GF-D8 (cell line): Measurements from ENCODE around the gene ADORA1.

Source experiments
- DNase-seq: peaks from one replicate; lab custom pipeline; 2025; lab: John Stamatoyannopoulos, UW

Gene ADORA1

DNA sequence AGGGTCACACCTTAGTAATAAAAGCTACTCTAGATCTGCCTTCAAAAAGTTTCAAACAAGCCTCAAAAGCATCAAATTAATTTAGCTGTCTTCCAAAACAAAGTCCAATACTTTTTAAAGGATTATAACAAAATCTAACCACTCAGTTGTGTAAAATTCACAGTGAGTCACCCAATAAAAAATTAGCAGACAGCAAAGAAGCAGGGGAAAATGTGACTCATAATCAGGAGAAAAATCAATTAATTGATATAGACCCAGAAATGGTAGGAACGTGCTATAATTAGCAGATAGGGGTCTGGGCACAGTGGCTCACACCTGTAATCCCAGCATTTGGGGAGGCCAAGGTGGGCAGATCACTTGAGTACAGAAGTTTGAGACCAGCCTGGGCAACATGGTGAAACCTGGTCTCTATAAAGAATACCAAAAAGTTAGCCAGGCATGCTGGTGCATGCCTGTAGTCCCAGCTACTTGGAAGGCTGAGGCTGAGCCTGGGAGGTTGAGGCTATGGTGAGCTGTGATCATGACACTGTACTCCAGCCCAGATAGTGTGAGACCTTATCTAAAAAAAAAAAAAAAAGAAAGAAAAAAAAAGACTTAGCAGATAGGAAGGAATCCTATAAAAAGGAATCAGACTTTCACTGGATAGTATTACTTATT lies 33.6 kb upstream of the ADORA1 start:
- DNase-seq = no peak

DNA sequence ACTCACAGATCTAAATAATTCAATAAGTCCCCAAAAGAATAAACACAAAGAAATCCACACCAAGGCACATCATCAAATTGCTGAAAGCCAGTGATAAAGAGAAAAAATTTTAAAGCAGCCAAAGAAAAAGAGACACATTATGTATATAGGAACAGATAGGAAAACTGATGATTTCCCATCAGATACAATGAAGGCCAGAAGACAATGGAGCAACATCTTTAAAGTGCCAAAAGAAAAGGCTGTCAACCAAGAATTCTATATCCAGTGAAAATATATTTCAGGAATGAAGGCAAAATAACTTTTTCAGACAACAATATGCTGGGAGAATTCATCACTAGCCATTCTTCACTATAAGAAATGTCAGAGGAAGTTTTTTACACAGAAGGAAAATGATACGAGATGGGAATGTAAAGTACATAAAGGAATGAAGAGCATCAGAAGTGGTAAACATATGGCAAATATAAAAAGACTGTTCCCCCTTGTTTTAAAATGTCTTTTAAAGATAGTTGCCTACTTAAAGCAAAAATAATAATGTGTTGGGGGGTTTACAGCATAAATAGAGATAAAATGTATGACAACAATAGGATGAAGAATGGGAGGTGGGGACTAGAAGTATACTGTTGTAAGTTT lies 32.4 kb upstream of the ADORA1 start:
- DNase-seq = no peak

DNA sequence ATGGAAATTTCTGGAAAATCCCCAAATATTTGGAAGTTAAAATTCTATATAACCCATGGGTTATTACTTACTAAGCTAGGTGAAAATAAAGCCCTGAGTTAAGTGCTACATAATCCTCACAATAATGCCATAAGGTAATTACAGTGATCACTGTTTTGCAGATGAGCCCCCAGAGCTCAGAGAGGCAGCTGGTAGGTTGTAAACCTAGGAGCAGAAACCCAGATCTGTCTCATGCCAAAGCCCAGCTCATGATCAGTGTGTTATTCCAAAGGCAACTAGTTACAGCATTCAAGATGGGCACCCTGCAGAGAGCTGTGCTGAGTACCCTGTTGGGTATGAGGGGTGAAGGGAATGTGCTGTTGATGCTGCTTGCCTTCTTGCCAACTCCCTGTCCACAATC lies 31.0 kb upstream of the ADORA1 start:
- DNase-seq = no peak

DNA sequence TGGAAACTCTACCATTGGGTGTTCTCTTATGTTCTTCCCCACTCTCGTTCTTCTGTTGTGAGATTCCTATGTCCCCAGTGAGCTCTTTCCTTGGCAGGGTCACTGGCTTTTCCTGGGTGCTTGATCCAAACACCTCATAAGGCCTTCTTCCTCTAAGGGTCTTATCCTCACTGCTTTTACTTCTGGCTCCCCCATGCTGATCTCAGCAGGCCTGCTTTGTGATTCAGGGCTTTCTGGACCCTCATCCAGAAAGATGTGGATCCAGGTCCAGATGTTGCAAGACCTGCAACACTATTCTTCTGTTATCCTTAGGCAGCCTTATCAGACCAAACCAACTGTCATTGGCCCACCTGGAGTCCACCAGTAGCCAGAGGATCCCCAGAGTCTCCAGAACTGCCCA lies 30.5 kb upstream of the ADORA1 start:
- no peak for DNase-seq

DNA sequence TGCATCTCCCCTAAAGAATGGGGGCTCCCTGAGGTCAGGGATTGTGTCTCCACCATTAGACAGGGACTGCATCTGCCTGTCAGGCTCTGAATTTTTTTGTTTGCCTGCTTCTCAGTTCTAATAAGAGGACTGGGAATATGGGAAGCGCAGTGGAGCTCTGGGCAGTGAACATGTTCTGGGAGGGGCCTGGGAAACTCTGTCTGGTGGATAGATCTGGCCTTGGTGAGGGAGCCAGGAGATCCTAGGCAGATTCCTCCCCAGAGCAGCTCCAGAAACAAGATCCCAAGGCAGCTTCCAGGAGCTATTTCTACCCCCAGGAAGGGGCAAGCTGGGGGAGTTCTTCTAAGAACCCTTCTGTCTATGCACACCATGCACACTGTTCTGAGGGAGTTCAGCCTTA lies 29.1 kb upstream of the ADORA1 start:
- no peak for DNase-seq

DNA sequence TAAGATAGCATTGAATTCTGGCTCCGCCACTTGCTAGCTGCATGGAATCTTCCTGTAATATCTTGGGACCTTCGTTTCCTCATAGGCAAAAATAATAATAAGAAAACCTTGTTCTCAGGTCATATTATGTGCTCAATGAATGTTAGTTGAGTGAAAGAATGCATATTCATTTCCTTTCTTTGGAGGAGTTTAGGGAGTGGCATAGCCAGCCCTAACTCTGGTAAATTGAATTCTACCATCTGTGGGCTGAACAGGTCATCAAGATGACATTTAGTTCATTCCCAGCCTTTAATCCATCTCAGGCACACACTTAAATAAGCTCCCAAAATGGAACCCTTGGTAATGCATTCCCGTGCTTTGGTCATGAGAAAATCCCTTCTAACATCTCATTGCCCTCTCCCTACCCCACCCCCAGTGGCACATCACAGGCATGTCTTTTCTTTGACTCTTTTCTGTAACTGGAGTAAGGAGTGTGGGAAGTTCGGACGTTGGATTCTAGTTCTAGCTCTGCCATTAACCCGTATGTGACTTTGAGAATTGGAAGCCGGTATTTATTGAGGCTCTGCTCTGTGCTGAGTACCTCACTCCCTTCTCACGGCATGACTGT lies 28.5 kb upstream of the ADORA1 start:
- DNase-seq = no peak

DNA sequence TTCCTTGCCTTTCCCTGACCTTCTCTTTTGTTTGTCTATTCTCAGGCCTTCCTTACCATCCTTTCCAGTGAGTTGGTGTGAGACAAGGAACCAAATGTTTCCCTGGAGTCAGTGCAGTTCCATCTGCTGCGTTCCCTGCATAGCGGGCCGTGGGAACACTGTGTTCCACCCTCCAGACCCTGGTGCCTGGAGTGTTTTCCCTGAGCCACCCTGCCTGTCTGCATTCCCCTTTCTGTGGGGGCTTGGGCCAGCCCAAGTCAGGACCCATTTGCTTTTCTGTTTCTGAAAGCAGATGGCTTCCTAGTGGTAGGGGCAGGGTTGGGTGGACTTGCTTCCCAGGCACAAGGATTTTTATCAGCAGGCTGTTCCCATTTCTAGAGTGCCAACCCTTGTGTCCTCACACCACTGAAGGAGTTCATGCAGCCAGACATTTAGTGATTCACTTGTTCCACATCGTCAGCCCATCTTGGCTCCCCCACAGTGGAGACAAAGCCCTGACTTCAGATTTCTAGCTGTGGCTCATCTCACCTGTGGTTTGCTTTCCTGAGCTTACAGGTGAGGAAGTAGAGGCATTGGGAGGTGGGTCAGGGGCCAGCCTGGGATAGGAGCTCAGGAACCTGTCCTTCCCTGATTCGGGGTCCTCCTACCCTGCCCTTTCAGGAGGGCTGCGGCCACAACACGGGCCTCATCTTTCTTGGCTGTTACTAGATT lies 27.6 kb upstream of the ADORA1 start:
- DNase-seq = no peak

DNA sequence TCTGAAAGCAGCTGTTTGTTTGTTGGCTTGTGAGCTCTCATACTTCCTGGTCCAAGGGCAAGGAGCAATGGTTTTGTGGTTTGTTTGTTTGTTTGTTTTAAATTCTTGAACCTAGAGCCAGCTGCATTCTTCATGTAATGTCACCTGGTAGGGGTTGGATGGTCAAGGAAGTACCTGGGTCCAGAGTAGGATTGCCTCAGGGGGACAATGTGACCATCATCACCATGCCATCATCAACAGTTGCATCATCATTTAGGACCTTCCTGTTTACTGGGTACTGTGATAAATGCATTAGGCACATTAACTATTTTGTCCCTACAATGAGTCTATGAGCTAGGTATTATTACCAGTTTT lies 27.0 kb upstream of the ADORA1 start:
- DNase-seq = no peak

DNA sequence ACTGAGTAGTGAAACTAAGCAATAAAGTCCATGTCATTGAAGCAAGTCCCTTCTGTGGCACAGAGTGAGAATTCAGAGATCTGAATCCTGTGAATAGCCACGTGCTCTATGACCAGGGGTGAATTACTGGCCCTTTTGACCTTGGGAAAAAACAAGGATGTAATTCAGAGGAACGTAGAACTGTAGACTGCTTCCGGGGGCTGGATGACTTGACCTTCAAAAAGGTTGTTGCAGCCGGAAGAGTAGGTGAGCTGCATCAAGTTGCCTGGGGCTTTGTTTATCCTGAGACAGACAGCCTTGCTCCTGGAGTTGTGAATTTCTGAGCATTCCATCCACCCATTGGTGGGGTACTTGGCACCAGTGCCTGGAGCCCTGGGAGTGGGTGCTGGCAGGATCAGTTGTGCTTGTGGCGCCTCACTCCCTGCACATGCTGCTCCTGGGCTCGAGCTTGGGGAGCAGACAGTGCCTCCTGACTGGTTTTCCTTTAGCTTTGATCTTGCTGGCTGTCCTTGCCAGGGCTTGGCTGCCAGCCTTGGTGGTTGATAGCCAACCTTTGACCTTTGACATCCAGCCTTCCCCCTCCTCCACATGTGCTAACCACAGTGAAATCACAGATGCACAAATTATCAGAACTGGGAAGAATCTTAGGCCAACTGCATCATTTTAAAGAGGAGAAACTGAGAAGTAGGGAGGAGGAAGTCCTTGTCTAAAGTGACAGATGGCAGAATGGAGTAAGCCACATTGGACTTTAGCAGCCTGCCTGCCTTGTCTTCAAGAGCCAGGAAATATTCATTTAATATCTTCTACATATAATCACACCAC lies 25.5 kb upstream of the ADORA1 start:
- no peak for DNase-seq

DNA sequence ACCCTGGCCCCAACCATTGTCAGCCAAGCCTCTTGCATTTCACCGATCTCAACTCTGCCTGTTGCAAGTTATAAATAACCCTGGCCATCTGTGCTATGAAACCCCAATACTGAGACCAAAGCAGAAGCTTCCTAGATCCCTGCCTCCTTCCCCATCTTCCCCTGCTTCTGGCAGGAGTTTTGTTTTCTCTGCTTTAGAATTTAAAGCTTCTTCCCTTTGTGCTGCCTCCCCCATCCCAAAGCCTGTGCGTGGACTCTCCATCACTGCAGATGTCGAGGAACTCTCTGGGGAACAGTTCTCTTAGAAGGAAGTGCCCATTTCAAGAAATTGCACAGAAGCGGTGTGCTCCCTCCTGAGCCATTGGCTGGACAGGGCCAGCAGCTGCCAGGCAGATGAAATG lies 24.3 kb upstream of the ADORA1 start:
- no peak for DNase-seq

DNA sequence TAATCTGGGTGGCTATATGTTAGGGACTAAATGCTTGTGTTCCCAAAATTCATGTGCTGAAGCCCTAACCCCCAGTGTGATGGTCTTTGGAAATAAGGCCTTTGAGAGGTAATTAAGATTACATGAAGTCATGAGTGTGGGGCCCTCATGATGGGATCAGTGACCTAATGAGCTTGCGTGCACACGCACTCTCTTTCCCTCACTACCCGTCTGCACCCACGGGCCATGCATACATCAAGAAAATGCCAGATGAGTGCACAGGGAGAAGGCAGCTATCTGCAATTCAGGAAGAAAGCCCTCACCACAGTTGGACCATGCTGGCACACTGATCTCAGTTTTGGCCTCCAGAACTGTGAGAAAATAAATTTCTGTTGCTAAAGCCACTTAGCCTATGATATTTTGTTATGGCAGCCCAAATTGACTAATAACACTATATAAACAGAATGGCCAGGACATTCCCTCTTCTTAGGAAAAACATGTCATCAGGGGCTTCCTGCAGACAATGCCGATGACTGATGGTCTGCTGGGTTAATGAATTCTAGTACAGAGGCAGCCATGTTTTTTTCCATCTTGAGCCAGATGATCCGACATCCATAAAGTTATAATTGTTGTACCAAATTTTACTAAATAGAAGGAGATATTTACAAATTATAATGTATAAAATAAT lies 23.6 kb upstream of the ADORA1 start:
- no peak for DNase-seq

DNA sequence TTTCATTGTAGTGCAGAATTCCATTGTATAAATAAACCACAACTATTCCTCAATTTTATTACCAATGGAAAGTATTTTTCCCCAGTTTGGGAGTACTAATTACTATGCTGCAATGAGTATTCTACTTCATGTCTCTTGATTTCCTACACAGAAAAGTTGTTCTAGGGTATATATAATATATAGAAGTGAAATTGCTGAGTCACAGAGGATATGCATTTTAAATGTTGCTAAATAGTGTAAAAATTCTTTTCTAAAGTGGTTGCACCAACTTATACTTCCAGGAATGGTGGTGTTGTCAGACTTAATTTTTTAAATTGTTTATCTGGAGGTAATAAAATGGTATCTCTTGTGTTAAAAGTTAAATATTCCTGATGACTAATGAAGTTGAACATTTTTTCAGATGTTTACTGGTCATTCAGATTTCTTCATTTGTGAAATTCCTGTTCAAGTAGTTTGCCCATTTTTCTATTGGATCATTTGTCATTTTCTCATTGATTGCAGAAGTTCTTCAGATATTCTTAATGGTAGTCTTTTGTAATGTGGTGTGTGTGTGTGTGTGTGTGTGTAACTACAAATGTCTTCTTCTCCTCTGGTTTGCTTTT lies 22.6 kb upstream of the ADORA1 start:
- no peak for DNase-seq

DNA sequence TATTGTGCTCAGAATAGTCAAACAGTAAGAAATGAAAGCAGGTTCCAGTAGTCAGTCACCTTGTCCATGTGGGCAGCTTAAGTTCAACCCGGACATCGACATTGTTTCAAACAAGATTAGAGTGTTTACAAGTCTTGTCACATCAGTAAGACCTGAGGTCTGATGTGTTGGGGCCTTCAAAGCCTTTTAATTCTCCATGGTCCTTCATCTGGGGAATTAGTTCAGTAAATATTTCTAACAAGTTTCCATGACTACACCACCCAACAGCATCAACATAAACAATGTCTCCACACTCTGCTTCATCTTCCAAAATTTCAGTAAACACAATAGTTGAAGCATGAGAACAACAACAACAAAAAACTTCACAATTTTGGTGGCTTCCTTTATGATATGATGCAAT lies 15.1 kb upstream of the ADORA1 start:
- DNase-seq = no peak

DNA sequence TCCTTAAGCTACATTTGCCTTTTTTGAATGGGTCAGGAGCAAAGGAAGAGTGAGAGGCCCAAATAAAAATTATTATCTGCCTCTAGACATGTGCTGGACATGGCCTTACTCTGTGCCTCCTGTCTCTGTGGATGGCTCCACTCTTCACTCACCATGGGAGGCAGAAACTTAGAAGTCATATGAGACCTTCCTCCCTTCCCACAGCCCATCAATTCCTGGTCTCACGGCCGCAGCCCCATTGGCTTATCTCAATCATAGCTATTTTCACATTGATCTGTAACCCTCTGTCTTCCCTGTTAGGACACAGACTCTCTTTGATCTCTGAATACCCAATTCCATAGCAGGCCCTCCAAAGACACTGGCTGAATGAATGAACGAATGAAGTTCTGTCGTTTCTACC lies 14.2 kb upstream of the ADORA1 start:
- no peak for DNase-seq

DNA sequence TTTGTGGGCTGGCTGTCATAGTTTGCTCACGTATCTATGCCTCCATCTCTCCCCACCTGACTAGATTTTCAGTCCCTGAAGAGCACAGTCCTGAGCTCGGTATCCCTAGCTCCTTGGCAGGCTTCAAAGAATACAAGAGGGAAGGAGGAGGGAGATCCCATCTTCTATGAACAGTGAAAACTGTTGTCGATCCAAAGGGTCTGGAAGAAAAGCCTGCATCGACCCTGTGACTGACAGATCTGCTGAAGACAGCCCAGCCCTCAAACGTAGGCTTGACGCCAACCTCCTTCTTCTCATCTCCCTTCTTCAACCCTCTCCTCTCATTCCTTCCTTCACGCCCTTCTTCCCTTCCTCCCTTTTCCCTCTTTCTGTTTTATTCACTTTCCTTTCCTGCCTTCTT lies 13.3 kb upstream of the ADORA1 start:
- DNase-seq = no peak

DNA sequence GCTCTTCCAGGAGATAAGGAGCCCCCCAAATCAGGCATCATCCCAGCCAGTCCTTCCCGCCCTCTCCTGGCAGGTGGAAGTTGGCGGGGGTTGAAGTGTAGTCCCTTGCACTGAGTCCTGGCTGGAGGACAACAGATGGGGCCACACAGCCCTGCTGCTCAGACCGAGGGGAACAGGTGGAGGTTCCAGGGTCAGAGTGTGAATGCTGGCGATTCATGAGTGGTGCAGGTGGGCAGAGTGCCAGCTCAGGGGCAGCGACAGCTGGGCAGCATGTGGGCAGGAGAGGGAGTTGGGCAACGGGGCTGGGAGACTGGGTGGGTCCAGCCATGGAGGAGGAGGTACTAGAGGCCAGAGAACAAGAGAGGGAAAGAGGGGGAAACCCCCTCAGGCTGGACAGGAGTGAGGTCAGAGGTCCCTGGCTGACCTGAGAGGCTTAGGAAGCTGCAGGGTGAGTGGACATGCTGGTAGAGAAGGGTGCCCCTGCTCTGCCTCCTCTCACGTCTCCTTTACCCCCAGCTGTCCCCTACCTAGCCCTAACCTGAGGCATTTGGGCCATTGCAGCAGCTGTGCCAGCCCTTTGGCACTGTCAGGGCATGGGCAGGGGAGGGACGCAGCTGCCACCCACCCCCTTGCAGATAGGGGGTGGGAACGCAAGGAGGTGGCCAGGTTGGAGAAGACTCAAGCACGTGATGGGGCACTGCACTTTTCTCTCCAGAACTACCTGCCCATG lies 11.3 kb upstream of the ADORA1 start:
- DNase-seq = no peak

DNA sequence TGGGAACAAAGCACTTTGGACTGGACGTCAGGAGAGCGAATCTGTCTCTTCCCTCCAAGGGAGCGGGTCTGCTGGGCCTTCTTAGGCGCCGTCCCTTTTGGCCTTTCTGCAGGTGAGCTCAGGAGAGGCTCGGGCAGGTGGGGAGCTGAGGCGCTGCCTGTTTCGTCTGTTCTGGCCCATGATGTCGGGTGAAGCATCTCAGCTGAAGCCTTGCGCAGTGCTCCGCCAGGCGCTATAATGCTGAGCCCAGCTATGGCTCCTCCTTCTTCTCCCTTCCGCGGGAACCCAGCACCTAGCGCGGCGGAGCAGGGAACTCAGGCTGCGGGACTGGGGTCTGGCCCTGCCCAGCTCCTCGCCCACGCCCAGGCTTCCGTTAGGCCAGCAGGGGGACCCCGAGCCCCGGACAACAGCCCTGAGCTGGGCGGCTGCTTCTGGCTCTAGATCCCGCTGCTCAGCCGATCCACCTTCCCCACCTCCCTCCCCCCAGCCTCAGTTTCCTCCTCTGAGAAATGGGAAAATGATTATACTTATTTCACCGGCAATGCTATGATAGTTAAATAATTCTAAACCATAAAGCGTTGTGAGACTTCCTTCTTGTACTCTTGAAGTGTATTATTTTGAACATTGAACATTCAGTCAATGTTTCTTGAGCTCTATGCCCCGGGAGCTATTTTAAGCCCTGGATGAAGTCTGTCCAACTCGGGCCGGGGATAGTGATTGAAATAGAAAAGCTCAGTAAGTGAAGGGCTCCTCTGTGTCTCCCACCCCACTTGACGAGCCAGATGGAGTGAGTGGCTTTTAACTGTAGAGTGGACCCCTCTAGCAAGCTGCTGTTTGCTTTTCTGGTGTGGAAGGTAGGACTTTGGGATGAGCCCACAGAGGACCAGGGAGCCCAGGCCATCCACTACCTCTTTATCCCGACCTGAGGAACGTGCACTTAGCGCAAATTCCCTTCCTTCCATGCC lies 9.6 kb upstream of the ADORA1 start:
- no peak for DNase-seq

DNA sequence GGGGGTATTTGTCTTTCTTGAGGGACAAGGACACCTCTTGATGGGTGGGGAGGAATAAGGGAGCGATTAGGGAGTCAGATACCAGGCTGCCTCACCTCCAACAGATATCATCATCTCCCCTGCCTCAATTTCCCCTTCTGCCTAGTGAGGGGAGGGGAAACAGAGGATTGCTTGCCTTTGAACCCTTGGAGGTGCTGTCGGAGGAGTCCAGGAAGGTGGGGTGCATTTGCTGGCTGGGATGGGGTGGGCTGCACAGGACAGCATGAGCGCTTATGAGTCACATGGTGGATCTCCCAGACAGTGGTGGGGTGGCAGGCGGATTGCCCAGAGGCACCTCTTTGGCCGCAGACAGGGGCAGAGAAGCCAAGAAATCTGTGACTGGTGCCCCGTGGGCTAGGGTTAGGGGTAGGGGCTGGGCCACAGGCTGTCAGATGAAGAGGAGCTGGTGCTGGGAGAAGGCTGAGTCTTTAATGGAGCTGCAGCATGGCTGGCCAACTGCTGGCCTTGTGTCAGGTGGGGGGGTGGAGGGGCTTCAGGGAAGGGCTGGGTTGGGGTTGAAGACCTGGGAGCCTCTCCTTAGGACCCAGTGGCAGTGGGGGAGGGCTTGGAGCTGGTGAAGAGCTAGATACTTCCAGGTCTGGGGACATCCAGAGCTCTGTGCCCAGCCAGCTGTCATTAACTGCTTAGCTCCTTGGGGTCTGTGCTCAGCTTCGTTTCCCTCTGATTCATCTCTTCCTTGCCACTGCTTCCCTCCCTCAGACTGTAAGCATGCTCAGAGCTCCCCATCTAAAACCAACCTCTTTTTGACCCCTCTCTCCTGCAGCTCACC lies 7.0 kb upstream of the ADORA1 start:
- DNase-seq = no peak
